HepG2 (cell line): Measurements from ENCODE around the gene ABHD15. TPM values are rescaled to one million over a fixed set of nuclear protein-coding genes. Genes with fewer than 3 reads are reported as not detected.

Experiments used
- CTCF ChIP-seq: sonication (generic); formaldehyde crosslinking; IDR thresholded peaks from 2 replicates; pipeline ENCODE4 v1.5.0; 2020; ENCODE audit warnings: mild to moderate bottlenecking, missing genetic modification reagents, moderate library complexity
- HDAC1 ChIP-seq: sonication (generic); formaldehyde crosslinking; IDR thresholded peaks from 2 replicates; pipeline ENCODE4 v1.5.1; 2020; ENCODE audit warnings: mild to moderate bottlenecking, missing genetic modification reagents
- IRX3 ChIP-seq: sonication (generic); formaldehyde crosslinking; IDR thresholded peaks from 2 replicates; pipeline ENCODE4 v1.8.1; 2023; ENCODE audit warnings: mild to moderate bottlenecking, low read depth, missing genetic modification reagents, borderline replicate concordance
- MEIS2 ChIP-seq: sonication (generic); formaldehyde crosslinking; IDR thresholded peaks from 2 replicates; pipeline ENCODE4 v1.9.0; 2021; ENCODE audit warnings: mild to moderate bottlenecking, missing genetic modification reagents
- NFKB2 ChIP-seq: sonication (generic); formaldehyde crosslinking; IDR thresholded peaks from 2 replicates; pipeline ENCODE4 v1.4.0; 2020; ENCODE audit warnings: missing genetic modification reagents, borderline replicate concordance
- RBFOX2 ChIP-seq: fragments of 200-400 bp; formaldehyde crosslinking; IDR thresholded peaks from 2 replicates; pipeline ENCODE4 v1.6.1; 2017; ENCODE audit warnings: low read depth, mild to moderate bottlenecking, low read length
- SAP130 ChIP-seq: IDR thresholded peaks from 2 replicates; pipeline ENCODE4 v1.6.1; 2016; ENCODE audit warnings: low read depth
- TAF15 ChIP-seq: fragments of 200-400 bp; formaldehyde crosslinking; IDR thresholded peaks from one replicate; pipeline ENCODE4 v1.6.1; 2018; ENCODE audit warnings: mild to moderate bottlenecking, low read depth, low read length; ENCODE audit not compliant: poor library complexity, severe bottlenecking
- TBX2 ChIP-seq: sonication (generic); formaldehyde crosslinking; IDR thresholded peaks from 2 replicates; pipeline ENCODE4 v1.5.0; 2020; ENCODE audit warnings: missing genetic modification reagents, mild to moderate bottlenecking, borderline replicate concordance
- ZBTB38 ChIP-seq: sonication (generic); formaldehyde crosslinking; IDR thresholded peaks from 2 replicates; pipeline ENCODE4 v1.5.1; 2020; ENCODE audit warnings: mild to moderate bottlenecking, missing genetic modification reagents
- ZFX ChIP-seq: sonication (generic); formaldehyde crosslinking; IDR thresholded peaks from 2 replicates; pipeline ENCODE4 v1.4.0; 2020; ENCODE audit warnings: mild to moderate bottlenecking, low read depth, missing genetic modification reagents, moderate library complexity
- ZNF205 ChIP-seq: IDR thresholded peaks from 2 replicates; pipeline ENCODE4 v1.6.1; 2018; ENCODE audit warnings: missing biosample characterization, missing genetic modification reagents
- ZNF343 ChIP-seq: sonication (generic); formaldehyde crosslinking; IDR thresholded peaks from 2 replicates; pipeline ENCODE4 v1.4.0; 2020; ENCODE audit warnings: mild to moderate bottlenecking, missing genetic modification reagents
- ZNF350 ChIP-seq: sonication (generic); formaldehyde crosslinking; IDR thresholded peaks from 2 replicates; pipeline ENCODE4 v1.4.0; 2020; ENCODE audit warnings: mild to moderate bottlenecking, low read depth, missing genetic modification reagents, borderline replicate concordance
- ZNF672 ChIP-seq: sonication (generic); formaldehyde crosslinking; IDR thresholded peaks from 2 replicates; pipeline ENCODE4 v1.8.1; 2022; ENCODE audit warnings: missing genetic modification reagents
- ZNF766 ChIP-seq: sonication (generic); formaldehyde crosslinking; IDR thresholded peaks from 2 replicates; pipeline ENCODE4 v1.5.0; 2020; ENCODE audit warnings: missing genetic modification reagents, borderline replicate concordance
- ZSCAN21 ChIP-seq: sonication (generic); formaldehyde crosslinking; IDR thresholded peaks from 2 replicates; pipeline ENCODE4 v1.8.0; 2022; ENCODE audit warnings: mild to moderate bottlenecking, missing genetic modification reagents, moderate library complexity, borderline replicate concordance
- polyA plus RNA-seq, 8 experiments: library from polyadenylated mRNA; depleted of rRNA in 3 of 8; stranded (reverse) in 7 of 8; unstranded in 1 of 8; fragments of >200 nt; fragmentation: Illumina TruSeq in 4 of 8; extraction: Trizol in 4 of 8; gene quantifications; 2 replicates each; pipeline versions ENCODE4 v1.2.1 to v1.2.3, GENCODE V29; 2011 to 2016; ENCODE audit warnings: low read depth in 4 of 8, missing spikeins in 1 of 8, mixed read lengths in 1 of 8; ENCODE audit not compliant: insufficient read depth in 1 of 8
- total RNA-seq, 5 experiments: library from RNA; depleted of rRNA; stranded (reverse); fragments of >200 nt; fragmentation: Illumina TruSeq; extraction: Trizol; gene quantifications; 2 replicates each; pipeline ENCODE4 v1.2.3, GENCODE V29; 2016; ENCODE audit warnings: low read depth in 1 of 5
- TF ChIP-seq, protein P1 (sequence below): sonication (generic); formaldehyde crosslinking; IDR thresholded peaks from 2 replicates; pipeline ENCODE4 v1.5.1; 2020; ENCODE audit warnings: missing genetic modification reagents, mild to moderate bottlenecking, borderline replicate concordance
- TF ChIP-seq, protein P2 (sequence below): sonication (generic); formaldehyde crosslinking; IDR thresholded peaks from 2 replicates; pipeline ENCODE4 v1.5.1; 2020; ENCODE audit warnings: mild to moderate bottlenecking, missing genetic modification reagents, moderate library complexity
- TF ChIP-seq, protein P3 (sequence below): sonication (generic); formaldehyde crosslinking; IDR thresholded peaks from 2 replicates; pipeline ENCODE4 v1.5.0; 2020; ENCODE audit warnings: mild to moderate bottlenecking, low read depth, missing genetic modification reagents, borderline replicate concordance
- TF ChIP-seq, protein P4 (sequence below): IDR thresholded peaks from 2 replicates; pipeline ENCODE4 v1.6.1; 2016; ENCODE audit warnings: mild to moderate bottlenecking, missing biosample characterization, missing genetic modification reagents
- TF ChIP-seq, protein P5 (sequence below): sonication (generic); formaldehyde crosslinking; conservative IDR thresholded peaks from 2 replicates; pipeline ENCODE4 v1.4.0; 2020; ENCODE audit warnings: missing genetic modification reagents

ABHD15 gene
- total and polyA plus RNA-seq, 2 of the 13 experiments (the other 11 are each of a cell fraction or from before 2014, with no cell fraction given): 2.4 to 7.7 TPM

- TF ChIP-seq, protein P1, sequence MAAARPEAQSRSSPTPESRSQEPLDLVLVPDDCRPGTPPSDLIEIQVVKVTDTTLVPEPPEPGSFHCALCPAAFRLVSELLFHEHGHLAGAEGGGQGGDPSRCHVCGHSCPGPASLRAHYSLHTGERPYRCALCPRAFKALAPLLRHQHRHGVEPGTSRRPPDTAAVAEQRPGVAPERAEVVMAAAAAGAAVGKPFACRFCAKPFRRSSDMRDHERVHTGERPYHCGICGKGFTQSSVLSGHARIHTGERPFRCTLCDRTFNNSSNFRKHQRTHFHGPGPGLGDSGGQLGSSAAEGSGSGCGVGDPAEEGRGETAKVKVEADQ (CRISPR knock-in tag): no peak; the same call in 1 of the 2 replicates
- TF ChIP-seq CTCF (CRISPR knock-in tag) (no peak; the same call in 1 of the 2 replicates), MEIS2 (peak; percentile 14; the same call in 1 of the 2 replicates), HDAC1 (CRISPR knock-in tag) (peak; percentile 61; the same call in 1 of the 2 replicates), ZNF766 (CRISPR knock-in tag) (no peak), NFKB2 (no peak), ZFX (CRISPR knock-in tag) (peak; percentile 63), ZNF343 (CRISPR knock-in tag) (0 out of 2 replicates have a peak, but pooled peaks have one; percentile 17), ZBTB38 (CRISPR knock-in tag) (no peak), ZNF672 (CRISPR knock-in tag) (0 out of 2 replicates have a peak, but pooled peaks have one; percentile 29), TAF15 (no peak), RBFOX2 (peak; percentile 34; the same call in 1 of the 2 replicates), ZSCAN21 (peak; percentile 35; the same call in 1 of the 2 replicates), ZNF205 (CRISPR knock-in tag) (0 out of 2 replicates have a peak, but pooled peaks have one; percentile 0), TBX2 (peak; percentile 45), ZNF350 (CRISPR knock-in tag) (0 out of 2 replicates have a peak, but pooled peaks have one; percentile 13), IRX3 (no peak), SAP130 (CRISPR knock-in tag) (peak; percentile 61)
- TF ChIP-seq, protein P2, sequence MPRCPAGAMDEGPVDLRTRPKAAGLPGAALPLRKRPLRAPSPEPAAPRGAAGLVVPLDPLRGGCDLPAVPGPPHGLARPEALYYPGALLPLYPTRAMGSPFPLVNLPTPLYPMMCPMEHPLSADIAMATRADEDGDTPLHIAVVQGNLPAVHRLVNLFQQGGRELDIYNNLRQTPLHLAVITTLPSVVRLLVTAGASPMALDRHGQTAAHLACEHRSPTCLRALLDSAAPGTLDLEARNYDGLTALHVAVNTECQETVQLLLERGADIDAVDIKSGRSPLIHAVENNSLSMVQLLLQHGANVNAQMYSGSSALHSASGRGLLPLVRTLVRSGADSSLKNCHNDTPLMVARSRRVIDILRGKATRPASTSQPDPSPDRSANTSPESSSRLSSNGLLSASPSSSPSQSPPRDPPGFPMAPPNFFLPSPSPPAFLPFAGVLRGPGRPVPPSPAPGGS: peak; percentile 61; the same call in 1 of the 2 replicates
- TF ChIP-seq, protein P3, sequence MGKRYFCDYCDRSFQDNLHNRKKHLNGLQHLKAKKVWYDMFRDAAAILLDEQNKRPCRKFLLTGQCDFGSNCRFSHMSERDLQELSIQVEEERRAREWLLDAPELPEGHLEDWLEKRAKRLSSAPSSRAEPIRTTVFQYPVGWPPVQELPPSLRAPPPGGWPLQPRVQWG (CRISPR knock-in tag): no peak
- TF ChIP-seq, protein P4, sequence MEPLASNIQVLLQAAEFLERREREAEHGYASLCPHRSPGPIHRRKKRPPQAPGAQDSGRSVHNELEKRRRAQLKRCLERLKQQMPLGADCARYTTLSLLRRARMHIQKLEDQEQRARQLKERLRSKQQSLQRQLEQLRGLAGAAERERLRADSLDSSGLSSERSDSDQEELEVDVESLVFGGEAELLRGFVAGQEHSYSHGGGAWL (CRISPR knock-in tag): peak; percentile 42; the same call in 1 of the 2 replicates
- TF ChIP-seq, protein P5, sequence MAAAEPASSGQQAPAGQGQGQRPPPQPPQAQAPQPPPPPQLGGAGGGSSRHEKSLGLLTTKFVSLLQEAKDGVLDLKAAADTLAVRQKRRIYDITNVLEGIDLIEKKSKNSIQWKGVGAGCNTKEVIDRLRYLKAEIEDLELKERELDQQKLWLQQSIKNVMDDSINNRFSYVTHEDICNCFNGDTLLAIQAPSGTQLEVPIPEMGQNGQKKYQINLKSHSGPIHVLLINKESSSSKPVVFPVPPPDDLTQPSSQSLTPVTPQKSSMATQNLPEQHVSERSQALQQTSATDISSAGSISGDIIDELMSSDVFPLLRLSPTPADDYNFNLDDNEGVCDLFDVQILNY (CRISPR knock-in tag): peak; percentile 42; the same call in 1 of the 2 replicates
Measured at GRCh38 chr17:29589524-29590410, 22.9 kb upstream of the ABHD15 start, which contains the start of gene GIT1 (continued).
